K562 (cell line): ENCODE results near the gene FCGR2B. TPM values are rescaled to one million over a fixed set of nuclear protein-coding genes. Genes with fewer than 3 reads are reported as not detected.

Experiments used
- ATAC-seq: fragments of 200-7000 bp; cut with Tn5 transposase; 3 replicates; pipeline ENCODE4 v1.9.1; 2020; ENCODE audit warnings: moderate library complexity
- BruUV-seq: library from RNA; stranded (reverse); fragments of 400-500 nt; replicated peaks from 2 replicates; lab custom pipeline; 2021; lab: Mats Ljungman, UMichigan
- CTCF ChIA-PET: fragments of 300-600 bp; formaldehyde crosslinking; extraction: SDS; loops from one replicate; lab custom pipeline; 2021; ENCODE audit warnings: low intra/inter-chr PET ratio; lab: Yijun Ruan, JAX
- POLR2A ChIA-PET: fragments of 300-600, 350-650 bp; sonication (Branson Sonifier 250); formaldehyde crosslinking; extraction: SDS; loops from one replicate; lab custom pipeline; 2021; ENCODE audit warnings: antibody characterized with exemption, inconsistent platforms; lab: Yijun Ruan, JAX
- DNase-seq, 4 experiments: peaks; one replicate each; pipeline versions ENCODE4 v3.0.0 to v3.0.0-alpha.2; 2011 to 2018; ENCODE audit warnings: low spot score in 3 of 4, mixed read lengths in 3 of 4; ENCODE audit errors: extremely low read depth in 1 of 4
- FAIRE-seq: peaks from 2 replicates; lab custom pipeline; 2011; peaks lifted over from hg19 to GRCh38; lab: Jason Lieb, UNC
- H2AFZ ChIP-seq: 2 replicates; pipeline ENCODE4 v1.6.0; 2011; ENCODE audit warnings: low read depth, low read length, control low read depth, inconsistent platforms
- H3K27ac ChIP-seq: fragments of 200-600 bp; 3 replicates; pipeline ENCODE4 v1.8.0; 2011; ENCODE audit warnings: low read depth, mild to moderate bottlenecking, control low read depth, inconsistent platforms, low read length, moderate library complexity, mixed read lengths; ENCODE audit errors: extremely low read depth
- H3K27me3 ChIP-seq, 2 experiments: fragments of 300-600 bp in 1 of 2; 2 replicates in 1 of 2; 3 replicates in 1 of 2; pipeline versions ENCODE4 v1.6.0 to v1.8.0; 2011; ENCODE audit warnings: inconsistent platforms in 2 of 2, low read length in 2 of 2, mild to moderate bottlenecking in 1 of 2, mixed read lengths in 1 of 2, moderate library complexity in 1 of 2; ENCODE audit not compliant: control insufficient read depth in 2 of 2, insufficient read depth in 2 of 2
- H3K36me3 ChIP-seq: fragments of 300-600 bp; 3 replicates; pipeline ENCODE4 v1.8.0; 2011; ENCODE audit warnings: mild to moderate bottlenecking, low read length, inconsistent platforms; ENCODE audit not compliant: control insufficient read depth, insufficient read depth
- H3K4me1 ChIP-seq, 2 experiments: fragments of 200-600 bp in 1 of 2; replicated peaks in 1 of 2; 2 replicates in 1 of 2; 3 replicates in 1 of 2; pipeline versions ENCODE4 v1.5.1 to v1.8.0; 2011; ENCODE audit warnings: inconsistent platforms in 2 of 2, low read length in 2 of 2, mild to moderate bottlenecking in 1 of 2, mixed read lengths in 1 of 2, moderate library complexity in 1 of 2; ENCODE audit not compliant: control insufficient read depth in 2 of 2, insufficient read depth in 2 of 2
- H3K4me2 ChIP-seq: 2 replicates; pipeline ENCODE4 v1.6.1; 2011; ENCODE audit warnings: low read length, control low read depth, inconsistent platforms, mixed read lengths; ENCODE audit not compliant: insufficient read depth
- H3K4me3 ChIP-seq: fragments of 200-600 bp; sonication (generic), shearing (Covaris generic); 2 replicates; pipeline ENCODE4 v1.5.1; 2016; ENCODE audit warnings: control low read depth, inconsistent platforms
- H3K79me2 ChIP-seq: fragments of 200-600 bp; 3 replicates; pipeline ENCODE4 v1.8.0; 2011; ENCODE audit warnings: low read length, inconsistent platforms; ENCODE audit not compliant: control insufficient read depth, insufficient read depth
- H3K9ac ChIP-seq, 2 experiments: 2 replicates each; pipeline versions ENCODE4 v1.6.0 to v1.6.1; 2011; ENCODE audit warnings: low read depth in 2 of 2, low read length in 2 of 2, control low read depth in 1 of 2, inconsistent platforms in 1 of 2, mild to moderate bottlenecking in 1 of 2, mixed read lengths in 1 of 2; ENCODE audit not compliant: insufficient read depth in 1 of 2
- H3K9me1 ChIP-seq: one replicate; pipeline ENCODE4 v1.6.0; 2011; ENCODE audit warnings: inconsistent platforms, mild to moderate bottlenecking, low read length, moderate library complexity; ENCODE audit not compliant: control insufficient read depth, insufficient read depth
- H3K9me3 ChIP-seq: replicated peaks from 2 replicates; pipeline ENCODE4 v1.5.1; 2011; ENCODE audit warnings: low read depth, low read length, inconsistent platforms; ENCODE audit not compliant: control insufficient read depth, insufficient read depth
- H4K20me1 ChIP-seq: replicated peaks from 2 replicates; pipeline ENCODE4 v1.6.1; 2011; ENCODE audit warnings: low read length, inconsistent platforms, mixed read lengths; ENCODE audit not compliant: control insufficient read depth, insufficient read depth
- C11orf30 ChIP-seq: fragments of 450-650 bp; IDR thresholded peaks from 2 replicates; pipeline ENCODE4 v1.6.1; 2016; ENCODE audit warnings: low read depth, mild to moderate bottlenecking
- CREB1 ChIP-seq, 2 experiments: sonication (generic) in 1 of 2; formaldehyde crosslinking in 1 of 2; IDR thresholded peaks; 2 replicates each; pipeline versions ENCODE4 v1.6.1 to v1.8.0; 2012 to 2022; ENCODE audit warnings: inconsistent platforms in 1 of 2, mild to moderate bottlenecking in 1 of 2, missing genetic modification reagents in 1 of 2, moderate library complexity in 1 of 2
- ETS2 ChIP-seq: IDR thresholded peaks from 2 replicates; pipeline ENCODE4 v1.6.1; 2016; ENCODE audit warnings: borderline replicate concordance, missing genetic modification characterization, mild to moderate bottlenecking, moderate library complexity, missing compliant biosample characterization; ENCODE audit not compliant: poor library complexity, severe bottlenecking
- KDM1A ChIP-seq, 2 experiments: fragments of 450-650 bp; IDR thresholded peaks; 2 replicates each; pipeline ENCODE4 v1.6.1; 2016; ENCODE audit warnings: mild to moderate bottlenecking in 2 of 2
- MEIS2 ChIP-seq: fragments of 450-650 bp; IDR thresholded peaks from 2 replicates; pipeline ENCODE4 v1.6.1; 2014; ENCODE audit warnings: mild to moderate bottlenecking; ENCODE audit not compliant: partially characterized antibody
- MITF ChIP-seq: IDR thresholded peaks from 2 replicates; pipeline ENCODE4 v1.6.1; 2014; ENCODE audit warnings: antibody characterized with exemption
- SRSF9 ChIP-seq: fragments of 200-400 bp; formaldehyde crosslinking; IDR thresholded peaks from 2 replicates; pipeline ENCODE4 v1.6.1; 2017; ENCODE audit warnings: low read depth, low read length, borderline replicate concordance
- TFAP4 ChIP-seq: sonication (generic); formaldehyde crosslinking; IDR thresholded peaks from 2 replicates; pipeline ENCODE4 v1.8.0; 2022; ENCODE audit warnings: missing genetic modification reagents, mild to moderate bottlenecking, moderate library complexity, borderline replicate concordance
- YY1 ChIP-seq, 3 experiments: IDR thresholded peaks; 2 replicates each; pipeline ENCODE4 v1.6.1; 2011; ENCODE audit warnings: low read length in 2 of 3, mild to moderate bottlenecking in 2 of 3, moderate library complexity in 2 of 3, borderline replicate concordance in 1 of 3, control low read depth in 1 of 3, low read depth in 1 of 3; ENCODE audit not compliant: insufficient read depth in 3 of 3, insufficient replicate concordance in 2 of 3, control insufficient read depth in 1 of 3, insufficient read length in 1 of 3; ENCODE audit errors: extremely low read depth in 1 of 3
- ZFP36 ChIP-seq: fragments of 150-350 bp; IDR thresholded peaks from 2 replicates; pipeline ENCODE4 v1.6.1; 2018; ENCODE audit warnings: low read length, low read depth; ENCODE audit not compliant: partially characterized antibody
- ZNF184 ChIP-seq: sonication (generic); formaldehyde crosslinking; IDR thresholded peaks from 2 replicates; pipeline ENCODE4 v1.5.0; 2020; ENCODE audit warnings: missing genetic modification reagents
- ZNF197 ChIP-seq: fragments of 200-800 bp; sonication (Bioruptor generic); IDR thresholded peaks from 2 replicates; pipeline ENCODE4 v1.6.1; 2016; ENCODE audit warnings: low read depth, missing genetic modification characterization, missing compliant biosample characterization
- ZNF316 ChIP-seq: fragments of 450-650 bp; IDR thresholded peaks from 2 replicates; pipeline ENCODE4 v1.6.1; 2016
- ZNF584 ChIP-seq: fragments of 200-800 bp; sonication (Bioruptor generic); IDR thresholded peaks from 2 replicates; pipeline ENCODE4 v1.6.1; 2016; ENCODE audit warnings: low read depth, mild to moderate bottlenecking, missing genetic modification characterization, missing compliant biosample characterization
- WGBS: fragments of 100-300 bp; shearing (Covaris generic); methylation state at CpG from one replicate; pipeline ENCODE4 v1.1.6; 2016; ENCODE audit warnings: low coverage, mixed read lengths; ENCODE audit not compliant: insufficient coverage; ENCODE audit errors: missing lambda C conversion rate; 5-methylcytosine and 5-hydroxymethylcytosine counted together
- in situ Hi-C: fragments of 300-500 bp; cut with MboI; formaldehyde crosslinking; loops from 4 replicates; pipeline ENCODE4 v1.15.0; 2018; ENCODE audit warnings: inconsistent platforms, mixed read lengths
- intact Hi-C: fragments of 100-400 bp; cut with micrococcal nuclease; formaldehyde crosslinking; loops from 2 replicates; pipeline ENCODE4 v1.14.2; 2022
- polyA plus RNA-seq, 8 experiments: library from polyadenylated mRNA; depleted of rRNA in 4 of 8; stranded (reverse) in 5 of 8; unstranded in 3 of 8; fragments of >200 nt; fragmentation: Nextera tagmentation in 2 of 8; fragmentation: Illumina TruSeq in 1 of 8; extraction: Ambion mirVana in 2 of 8; extraction: Trizol in 1 of 8; gene quantifications; 2 replicates each; pipeline versions ENCODE4 v1.2.1 to v1.2.3, GENCODE V29; 2011 to 2014; ENCODE audit warnings: inconsistent platforms in 1 of 8, missing spikeins in 1 of 8
- total RNA-seq, 7 experiments: library from RNA; depleted of rRNA in 6 of 7; stranded (reverse); fragments of >200 nt in 6 of 7; fragmentation: Illumina TruSeq in 2 of 7; extraction: Trizol in 2 of 7; gene quantifications; 2 replicates each; pipeline versions ENCODE4 v1.2.1 to v1.2.3, GENCODE V29; 2011 to 2021; ENCODE audit warnings: low replicate concordance in 1 of 7

The FCGR2B gene
- total and polyA plus RNA-seq, 9 of the 15 experiments (the other 6 are each of a cell fraction or from before 2014, with no cell fraction given) = 1.7 to 8.9 (median 3.9) TPM

- POLR2A ChIA-PET = no interaction called here
- no TSS peak for BruUV-seq
- Histone ChIP-seq H4K20me1 (no peaks in the 10 kb centered on the region), H3K36me3 (no peaks in the 10 kb centered on the region), H3K4me3 (no peak overlapping the region), H3K79me2 (no peaks in the 10 kb centered on the region), H3K4me1 (peaks cover 21 to 39% of the 10 kb centered on the region in 2 experiments), H3K27me3 (no peaks in the 10 kb centered on the region), H3K9me3 (no peaks in the 10 kb centered on the region), H3K4me2 (no peak overlapping the region), H3K9me1 (no peaks in the 10 kb centered on the region), H3K27ac (no peak overlapping the region), H2AFZ (0 out of 2 replicates have a peak overlapping the region, but pooled peaks have one; percentile 2), H3K9ac (no peak overlapping the region)
- DNase-seq (no peak), ATAC-seq (no peak), FAIRE-seq (no peak)
- WGBS = 43% methylated on average over 8 of the region's 8 CpGs
- TF ChIP-seq KDM1A (IDR thresholded peaks at IDR 0.05) (no peak), TFAP4 (CRISPR knock-in tag) (no peak), C11orf30 (peak; percentile 13; the same call in 1 of the 2 replicates), ZNF584 (no peak), ZNF316 (peak; percentile 41), MITF (no peak), CREB1 (IDR thresholded peaks at IDR 0.05) (no peak), CREB1 (CRISPR knock-in tag; IDR thresholded peaks at IDR 0.05) (no peak), YY1 (IDR thresholded peaks at IDR 0.05; ENCODE audit: borderline replicate concordance in 1 of 3, control insufficient read depth in 1 of 3, extremely low read depth in 1 of 3, insufficient read depth in 3 of 3, insufficient read length in 1 of 3, insufficient replicate concordance in 2 of 3, low read depth in 1 of 3, low read length in 2 of 3) (no peak), SRSF9 (no peak), ETS2 (tag) (no peak), ZFP36 (no peak), ZNF197 (CRISPR knock-in tag) (no peak), ZNF184 (CRISPR knock-in tag) (no peak), MEIS2 (no peak)
- in situ Hi-C loops = no loop called here
- CTCF ChIA-PET = no interaction called here
- intact Hi-C loops = no loop called here
Observed at GRCh38 chr1:161718559-161719324, 55.8 kb downstream of the FCGR2B start.
